SKM-1 (cell line): ENCODE results near the gene SLCO2A1.

ENCODE experiments used
- DNase-seq: peaks from one replicate; lab custom pipeline; 2025; ENCODE audit not compliant: unreplicated experiment; lab: John Stamatoyannopoulos, UW

Gene SLCO2A1

DNA sequence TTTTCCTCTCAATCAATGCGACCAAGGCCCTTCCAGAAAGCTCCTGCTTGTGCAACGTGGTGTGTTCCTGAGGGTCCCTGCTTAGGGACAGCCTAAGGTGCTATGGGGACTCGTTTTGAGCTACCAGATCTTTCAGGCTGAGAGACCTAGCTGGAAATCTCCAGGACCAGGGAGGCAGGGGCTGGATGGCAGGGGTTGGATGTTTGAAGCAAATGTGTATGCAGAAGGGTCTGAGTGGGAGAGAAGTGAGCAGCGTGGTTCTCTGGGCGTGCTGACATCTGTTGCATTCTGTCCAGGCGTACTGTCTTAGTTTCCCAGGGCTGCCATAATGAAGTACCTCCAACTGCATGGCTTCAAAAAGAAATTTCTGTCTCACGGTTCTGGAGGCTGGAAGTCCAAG, 31.7 kb upstream of the SLCO2A1 start:
- no peak for DNase-seq

DNA sequence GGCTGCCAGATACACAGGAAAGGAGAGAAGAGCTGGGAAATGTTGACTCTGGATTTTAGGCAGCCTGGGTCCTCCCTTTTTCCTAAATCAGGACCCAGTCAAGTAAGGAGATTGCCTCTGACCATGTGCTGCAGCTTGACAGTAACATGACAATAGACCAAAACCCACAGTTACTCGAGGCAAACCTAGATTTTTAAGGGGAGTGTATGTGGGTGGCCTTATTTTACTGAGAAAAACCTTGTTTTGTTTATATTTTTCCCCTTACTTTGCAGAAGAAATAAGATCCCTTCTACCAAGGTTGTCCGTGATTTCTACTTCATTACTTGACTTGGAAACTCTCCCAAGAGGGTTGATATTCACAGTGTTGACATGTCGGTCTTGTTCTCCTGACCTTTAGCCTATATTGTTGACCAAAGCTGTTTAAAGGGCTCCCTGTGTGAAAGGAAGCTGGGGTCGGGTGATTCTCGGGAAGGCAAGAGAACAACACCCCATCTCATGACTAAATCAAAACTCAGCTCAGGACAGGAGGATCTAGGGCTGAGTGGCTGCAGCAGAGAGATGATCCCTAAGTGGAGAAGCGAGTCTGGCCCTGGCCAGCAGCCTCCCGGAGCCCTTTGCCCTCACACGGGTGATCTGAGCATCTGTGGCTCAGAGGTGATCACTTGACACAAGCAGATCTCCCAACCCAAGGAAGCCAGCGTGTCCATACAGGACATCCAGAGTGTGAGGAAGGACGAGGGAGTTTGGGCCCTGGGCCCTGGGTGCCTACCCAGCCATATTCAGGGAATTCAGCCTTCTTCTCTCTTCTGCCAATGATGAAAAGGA, 31.0 kb upstream of the SLCO2A1 start:
- DNase-seq: no peak

DNA sequence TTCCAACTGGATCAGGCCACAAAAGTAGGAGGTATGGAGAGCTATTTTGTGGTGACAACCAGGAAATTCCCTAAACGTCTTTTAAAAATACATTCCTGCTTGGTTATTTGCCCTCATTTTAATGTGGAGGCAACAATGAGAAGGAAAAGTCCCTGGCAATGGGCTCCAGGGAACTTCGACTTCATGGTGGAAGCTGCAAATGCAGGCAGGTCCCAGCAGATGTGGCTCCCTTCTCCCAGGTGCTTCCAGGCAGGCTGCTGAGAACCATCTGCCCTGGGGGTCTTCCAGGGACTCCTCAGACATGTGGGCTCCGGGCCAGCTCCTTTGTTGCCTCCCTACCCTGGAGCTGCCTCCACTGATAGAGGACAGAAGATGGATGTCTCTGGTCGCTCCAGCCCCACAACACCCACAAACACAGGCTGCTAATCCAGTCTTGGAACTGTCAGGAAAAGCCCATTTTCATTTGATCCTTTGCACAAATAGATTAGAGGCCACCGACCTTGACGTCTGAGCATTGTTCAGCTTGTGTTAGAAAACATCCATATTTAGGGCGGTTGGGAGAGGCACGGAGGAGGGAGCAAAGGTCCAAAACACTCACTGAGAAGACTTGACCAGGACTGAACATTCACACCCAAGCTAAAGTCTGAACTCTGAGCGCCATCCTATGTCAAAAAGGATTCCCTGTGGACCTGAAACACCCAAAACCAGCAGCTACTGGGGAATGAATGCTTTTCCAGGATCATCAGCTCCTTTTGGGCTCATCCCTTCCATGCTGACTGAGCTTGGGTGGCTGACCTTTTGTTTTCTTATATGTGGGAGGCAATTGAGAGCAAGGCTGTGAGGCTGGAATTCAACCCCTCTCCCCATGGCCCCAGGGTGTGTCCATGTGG, 30.2 kb upstream of the SLCO2A1 start:
- no peak for DNase-seq

DNA sequence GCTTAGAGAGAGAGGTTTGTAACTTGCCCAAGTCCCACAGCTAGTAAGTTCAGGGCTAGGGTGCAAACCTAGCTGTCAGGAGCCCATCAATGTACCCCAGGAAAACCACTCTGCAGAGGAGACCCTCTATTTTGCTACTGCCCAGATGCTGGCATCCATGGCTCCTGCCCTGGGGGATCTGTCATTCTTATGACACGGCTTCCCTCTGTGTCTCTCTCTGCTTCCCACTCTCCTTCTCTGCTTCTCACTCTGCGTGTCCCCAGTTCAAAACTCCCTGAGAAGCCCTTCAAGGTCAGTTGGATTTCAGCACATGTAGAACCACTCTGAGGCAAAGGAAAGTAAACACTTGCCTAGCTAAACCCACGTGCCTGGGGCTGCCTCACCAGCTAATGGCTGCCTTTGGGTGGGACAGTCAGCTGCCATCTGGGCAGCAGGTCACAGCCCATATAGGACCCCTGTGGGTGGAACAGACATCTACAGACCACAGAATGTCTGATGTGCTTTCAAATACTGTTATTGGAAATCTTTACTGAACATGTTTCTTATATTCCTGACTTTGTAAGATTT, 29.4 kb upstream of the SLCO2A1 start:
- DNase-seq: no peak

DNA sequence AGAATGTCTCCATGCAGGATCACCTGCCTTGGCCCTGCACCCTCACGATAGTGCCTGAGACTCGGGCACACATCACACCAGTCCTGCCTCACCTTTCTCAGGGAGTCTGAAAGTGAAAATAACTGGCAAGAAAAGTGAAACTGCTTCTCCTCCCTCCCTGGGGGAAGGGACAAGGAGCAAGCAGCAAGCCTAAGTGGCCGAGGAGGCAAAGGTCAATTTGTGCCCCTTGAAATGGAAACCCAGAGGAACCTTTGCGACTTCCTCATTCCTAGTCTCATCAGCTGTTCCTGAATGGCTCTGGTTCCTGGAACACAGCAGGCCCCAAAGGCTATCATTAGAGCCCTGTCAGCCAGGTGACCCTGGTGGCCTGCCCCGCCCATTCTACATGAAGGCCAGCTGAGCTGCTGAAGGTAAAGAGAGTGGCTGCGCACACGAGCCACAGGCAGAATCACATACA, 28.0 kb upstream of the SLCO2A1 start:
- no peak for DNase-seq

DNA sequence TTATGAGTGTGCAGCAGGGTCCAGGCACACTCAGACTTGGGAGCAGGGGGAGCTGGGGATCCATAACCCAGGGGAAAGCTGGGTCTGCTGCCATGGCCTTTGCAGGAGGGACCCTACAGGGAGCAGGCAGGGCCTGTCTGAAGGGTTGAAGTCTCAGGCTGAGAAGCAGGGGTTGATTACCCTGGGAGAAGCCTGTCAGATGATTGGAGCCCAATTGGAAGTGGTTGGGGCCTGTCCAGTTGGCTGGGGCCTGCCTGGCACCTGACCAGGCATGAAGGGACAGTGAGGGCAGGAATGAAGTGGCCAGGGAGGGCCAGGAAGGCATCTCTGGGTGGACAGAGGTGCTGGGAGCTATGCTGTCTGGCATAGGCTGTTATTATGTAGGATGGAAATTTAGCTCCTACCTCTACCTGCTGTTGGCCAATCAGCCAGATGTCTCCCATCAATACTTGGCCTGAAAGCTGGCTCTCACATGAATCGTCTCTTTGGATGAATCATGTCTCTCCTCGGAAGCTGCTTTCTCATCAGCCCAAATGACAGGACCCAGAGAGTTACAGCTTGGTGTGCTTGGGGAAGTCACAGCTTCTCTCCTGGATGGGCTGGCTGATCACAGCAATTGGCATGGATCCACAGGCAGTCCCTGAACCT, 27.4 kb upstream of the SLCO2A1 start:
- no peak for DNase-seq

DNA sequence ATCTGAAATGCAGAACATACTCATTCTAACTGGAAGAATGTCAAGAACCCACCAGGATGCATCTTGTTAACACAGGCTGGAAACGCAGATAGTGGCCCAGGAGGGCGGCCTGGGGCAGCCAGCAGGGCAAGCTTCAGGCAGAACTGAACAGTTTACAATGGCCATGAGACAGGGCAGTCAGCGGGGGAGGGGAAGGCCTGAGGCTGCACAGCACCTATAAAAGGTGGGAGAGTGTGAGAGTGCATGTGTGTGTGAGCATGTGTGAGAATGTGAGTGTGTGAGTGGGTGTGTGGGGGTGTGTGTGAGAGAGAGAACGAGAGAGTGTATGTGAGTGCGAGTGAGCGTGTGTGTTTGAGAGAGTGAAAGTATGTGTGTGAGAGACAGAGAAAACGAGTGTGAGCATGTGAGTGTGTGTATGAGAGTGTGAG, 26.8 kb upstream of the SLCO2A1 start:
- DNase-seq: no peak

DNA sequence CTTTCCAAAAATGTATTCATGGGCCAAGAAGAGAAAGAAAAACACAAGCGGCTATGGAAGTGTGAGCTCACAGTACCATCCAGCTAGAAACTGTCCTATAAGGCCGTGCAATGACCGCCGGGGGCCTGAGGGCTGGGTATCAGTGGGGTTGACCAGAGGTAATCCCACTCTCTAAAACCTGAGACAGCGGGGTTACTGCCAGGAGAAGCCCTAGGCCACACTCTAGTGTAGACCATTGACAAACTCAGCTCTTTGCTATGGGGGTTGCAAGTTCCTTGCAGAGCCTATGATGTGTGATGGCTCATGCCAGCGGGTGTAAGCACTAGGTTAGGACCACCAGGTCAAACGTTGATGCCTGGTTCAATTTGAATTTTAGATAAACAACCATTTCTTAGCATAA, 25.9 kb upstream of the SLCO2A1 start:
- no peak for DNase-seq

DNA sequence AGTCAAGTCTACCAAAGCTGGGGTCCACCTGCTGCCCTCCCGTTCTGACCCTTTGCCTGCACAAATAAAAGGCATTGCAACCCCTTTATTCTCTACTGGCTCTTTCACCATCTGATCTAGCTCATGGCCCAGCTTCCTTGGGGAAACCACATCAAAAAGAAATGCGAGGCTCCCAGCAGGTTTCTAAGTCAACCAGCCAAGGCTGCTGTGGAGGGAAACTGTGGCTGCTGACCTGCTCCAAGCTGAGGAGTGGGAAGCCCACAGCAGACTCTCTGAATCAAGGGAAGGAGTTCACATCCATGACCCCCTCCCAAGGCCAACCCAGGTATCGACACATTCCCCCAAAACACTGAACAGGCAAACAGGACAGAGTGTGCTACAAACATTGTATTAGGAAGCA, 25.2 kb upstream of the SLCO2A1 start:
- DNase-seq: no peak

DNA sequence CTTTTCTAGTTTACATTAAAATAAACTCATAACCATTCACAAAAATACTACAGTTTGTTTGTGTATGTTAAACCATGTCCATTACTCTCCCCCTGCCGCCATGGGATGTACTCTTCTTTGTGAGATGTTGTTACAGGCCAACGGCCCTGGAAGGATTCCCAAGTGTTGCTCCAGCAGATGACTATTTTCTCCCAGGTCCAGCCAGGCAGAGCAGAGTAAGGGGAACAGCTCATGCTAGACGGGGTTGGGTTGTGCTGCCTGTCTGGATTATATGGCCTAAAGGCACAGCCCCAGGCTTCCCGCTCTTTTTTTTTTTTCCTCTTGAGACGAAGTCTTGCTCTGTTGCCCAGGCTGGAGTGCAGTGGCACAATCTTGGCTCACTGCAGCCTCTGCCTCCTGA, 24.5 kb upstream of the SLCO2A1 start:
- DNase-seq: no peak

DNA sequence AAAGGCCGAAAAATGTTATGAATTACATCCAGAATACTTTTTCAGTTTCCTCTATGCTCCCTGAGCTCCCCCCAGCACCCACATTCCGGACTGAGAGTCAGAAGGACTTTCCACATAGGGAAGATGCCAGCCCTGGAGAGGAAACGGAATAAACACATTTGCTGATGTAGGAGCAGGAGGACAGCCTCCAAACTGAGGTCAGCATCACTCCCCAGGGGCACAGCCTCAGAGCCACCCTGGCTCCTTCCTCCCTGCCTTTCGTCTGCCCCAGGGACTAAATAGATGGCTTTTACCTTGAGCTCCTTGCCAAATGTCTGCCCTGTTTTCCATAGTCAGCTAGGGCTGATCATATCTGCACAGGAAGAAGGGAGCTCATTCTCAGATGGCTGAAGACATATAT, 22.6 kb upstream of the SLCO2A1 start:
- no peak for DNase-seq

DNA sequence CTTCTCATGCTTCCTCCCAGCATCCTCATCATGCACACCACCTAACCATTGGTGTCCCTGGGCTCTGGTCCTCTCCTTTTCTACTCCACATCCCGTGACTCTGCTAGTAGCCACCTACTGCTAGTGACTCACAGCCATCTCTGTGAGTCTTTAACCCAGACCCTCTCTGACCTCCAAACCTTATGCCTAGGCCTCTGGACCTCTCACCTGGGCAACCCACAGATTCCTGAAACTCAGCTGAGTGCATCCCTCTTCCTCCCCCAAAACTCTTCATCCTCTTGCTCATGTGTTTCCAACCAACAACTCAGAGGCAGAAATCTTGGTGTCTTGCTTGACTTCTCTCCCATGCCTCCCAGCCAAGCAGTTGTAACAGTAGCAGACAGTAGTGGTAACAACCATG, 20.0 kb upstream of the SLCO2A1 start:
- no peak for DNase-seq

DNA sequence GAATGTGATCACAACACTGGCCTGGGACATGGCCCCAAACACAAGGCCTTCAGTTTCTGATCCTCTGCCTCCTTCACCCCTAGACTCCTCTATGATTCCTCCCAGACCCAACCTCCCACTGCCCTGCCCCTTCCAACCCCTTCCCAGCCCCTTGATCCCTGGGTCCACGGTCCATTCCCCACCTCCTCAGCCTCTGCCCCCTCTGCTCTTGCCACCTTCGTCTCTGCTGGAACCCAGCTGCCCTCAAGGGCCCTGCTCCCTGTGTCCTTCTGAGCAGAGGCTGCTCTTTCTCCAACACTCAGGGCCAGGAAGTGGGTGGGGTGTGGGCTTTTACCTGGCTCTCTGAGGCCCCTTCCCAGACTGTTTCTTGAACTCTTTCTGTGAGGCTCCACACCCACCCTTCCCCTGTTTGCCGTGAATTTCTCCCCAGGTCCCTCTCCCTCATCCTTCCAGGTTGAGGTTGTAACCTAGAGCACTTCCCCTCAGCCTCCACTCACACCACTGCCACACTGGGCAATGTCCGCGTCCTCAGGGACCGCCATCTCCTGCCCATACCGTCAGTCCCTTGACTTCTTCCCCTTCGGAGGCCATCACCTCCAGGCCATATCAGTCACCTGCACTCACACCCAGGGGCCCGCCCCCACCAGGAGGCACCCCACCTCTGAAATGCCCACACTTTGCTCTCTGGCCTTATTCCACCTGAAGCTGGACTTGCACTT, 18.7 kb upstream of the SLCO2A1 start:
- DNase-seq: no peak

DNA sequence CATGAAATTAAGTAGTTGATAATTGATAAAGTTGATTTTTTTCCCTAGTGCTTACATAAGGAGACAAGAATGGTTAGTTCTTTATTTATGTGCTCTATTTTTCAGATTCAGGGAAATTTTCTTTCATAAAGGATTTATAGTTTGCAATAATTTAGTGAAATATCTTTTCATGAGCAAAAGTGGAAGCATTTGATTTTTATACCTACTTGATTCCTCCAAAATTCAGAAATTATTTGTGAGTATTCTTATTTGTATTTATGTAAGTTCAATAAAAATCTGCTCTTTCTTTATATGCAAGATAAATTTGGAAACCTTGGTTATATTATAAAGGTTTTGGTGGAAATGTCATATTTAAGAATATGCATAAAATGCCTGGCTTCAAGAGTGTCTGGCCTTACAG, 14.7 kb upstream of the SLCO2A1 start:
- no peak for DNase-seq

DNA sequence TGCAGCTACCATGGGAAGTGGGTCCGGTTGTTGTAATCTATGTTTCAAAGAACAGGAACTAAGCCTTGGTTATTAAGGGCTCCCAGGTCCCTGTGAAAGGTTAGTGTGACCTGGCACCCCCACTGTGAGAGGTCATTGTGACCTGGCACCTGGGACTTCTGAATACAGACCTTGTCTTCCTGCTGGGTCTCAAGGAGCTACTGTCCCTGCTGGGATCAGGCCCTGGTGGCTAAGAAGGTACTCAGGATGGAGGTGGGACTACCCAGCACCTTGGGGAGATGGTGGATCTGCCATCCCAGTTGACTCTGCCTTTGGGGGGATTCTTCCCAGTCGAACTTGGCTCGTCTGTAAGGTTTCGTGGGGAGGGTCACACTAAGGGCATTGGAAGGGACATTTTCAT, 10.3 kb upstream of the SLCO2A1 start:
- no peak for DNase-seq

DNA sequence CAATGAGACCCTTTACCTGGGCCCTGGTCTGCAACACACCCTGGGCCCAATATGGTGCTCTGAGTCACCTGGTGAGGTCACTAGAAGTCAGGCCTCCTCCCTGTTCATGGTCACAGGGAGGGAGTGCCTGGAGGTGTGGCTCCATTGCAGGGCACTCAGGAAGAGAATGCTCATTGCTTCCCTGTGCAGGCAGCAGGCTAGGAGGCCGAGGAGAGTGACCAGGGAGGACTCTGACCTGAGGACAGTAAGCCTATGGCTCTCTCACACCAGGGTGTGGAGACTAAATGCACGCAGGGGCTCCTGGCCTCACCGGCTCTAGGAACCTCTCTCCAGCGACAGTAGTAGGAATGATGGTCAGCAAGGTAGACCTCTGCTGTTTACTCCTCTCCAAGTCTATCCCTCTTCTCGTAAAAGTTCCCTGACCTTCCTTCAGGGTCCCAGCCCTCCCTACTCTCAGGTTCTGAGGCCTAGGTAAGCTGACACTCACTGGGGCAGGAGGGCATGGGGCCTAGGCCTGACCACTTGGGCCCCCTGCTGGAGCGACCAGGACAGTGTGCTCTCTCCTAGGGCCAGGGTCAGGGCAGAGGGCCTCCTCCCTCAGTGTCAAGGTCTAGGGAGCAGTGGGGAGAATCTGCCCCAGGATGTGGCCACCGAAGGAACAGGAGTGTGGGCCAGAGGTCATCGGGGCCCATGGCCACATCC, 9.6 kb upstream of the SLCO2A1 start:
- DNase-seq: no peak

DNA sequence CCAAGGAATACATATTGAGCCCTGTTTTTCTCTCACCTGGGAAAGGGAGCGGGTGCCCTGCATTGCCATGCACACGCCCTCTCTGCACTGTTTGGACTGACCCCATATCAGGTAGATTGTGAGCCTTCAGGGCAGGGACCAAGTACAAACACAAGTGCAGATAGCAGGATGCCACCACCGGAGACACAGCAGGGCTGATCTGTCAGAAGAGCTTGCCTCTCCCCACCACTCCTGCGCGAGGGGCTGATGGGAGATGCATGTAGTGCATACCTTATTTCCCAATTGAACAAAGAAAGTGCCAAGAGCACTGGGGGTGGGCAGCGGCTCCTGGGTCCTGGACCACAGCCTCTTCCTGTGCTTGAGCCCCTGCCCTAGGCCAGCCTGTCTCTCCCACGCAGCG, 9.0 kb upstream of the SLCO2A1 start:
- DNase-seq: no peak

DNA sequence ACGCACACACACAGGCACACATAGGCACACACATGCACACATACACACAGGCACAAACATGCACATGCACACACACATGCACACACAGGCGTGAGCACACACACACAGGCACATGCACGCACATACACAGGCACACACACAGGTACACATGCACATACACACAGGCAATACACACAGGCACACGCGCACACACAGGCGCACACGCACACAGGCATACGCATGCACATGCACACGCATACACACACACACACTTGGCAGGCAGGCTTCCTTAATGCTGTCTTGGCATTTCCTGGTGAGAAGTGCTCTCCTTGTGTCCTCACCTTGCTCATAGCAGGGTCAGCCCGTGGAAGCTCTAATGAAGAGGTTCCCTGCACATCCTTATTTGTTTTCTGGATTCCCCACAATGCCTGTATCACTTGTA, 8.4 kb upstream of the SLCO2A1 start:
- no peak for DNase-seq

DNA sequence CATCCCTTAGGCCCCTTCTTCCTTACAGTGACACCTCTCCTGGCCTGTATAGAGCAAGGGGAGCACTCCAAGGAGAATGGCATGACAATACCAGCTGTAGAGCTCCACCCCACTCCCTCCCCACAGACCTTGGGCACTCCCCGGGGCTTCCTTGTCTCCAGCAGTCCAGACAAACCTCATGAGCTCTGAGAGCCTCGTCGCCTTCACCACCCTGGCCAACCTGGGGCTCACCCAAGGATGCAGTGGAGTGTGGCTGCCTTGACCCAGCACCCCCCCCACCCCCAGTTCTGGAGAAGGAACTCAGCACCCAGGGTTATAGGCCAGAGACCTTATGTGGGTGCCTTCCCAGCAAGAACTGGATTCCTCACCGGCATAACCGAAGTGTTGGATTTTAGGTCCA, 7.4 kb upstream of the SLCO2A1 start:
- no peak for DNase-seq

DNA sequence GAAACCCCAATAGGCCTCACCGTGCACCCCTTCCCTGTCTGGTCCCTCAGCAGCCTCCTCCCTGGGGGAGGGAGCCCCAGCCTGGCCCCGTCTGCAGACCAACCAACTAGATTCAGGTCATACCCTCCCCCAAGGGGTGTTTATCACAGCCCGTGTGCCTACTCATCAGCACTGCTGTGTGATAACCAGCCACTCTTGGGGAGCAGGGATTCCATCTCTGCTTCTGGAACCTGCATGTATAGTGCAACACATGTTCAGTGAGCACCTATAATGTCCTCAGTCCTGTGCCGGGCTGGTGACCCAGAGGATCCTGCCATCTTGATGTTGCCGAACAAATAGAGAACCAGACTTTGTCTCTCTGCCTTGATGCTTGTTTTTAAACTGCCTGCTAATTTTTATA, 6.6 kb upstream of the SLCO2A1 start:
- DNase-seq: no peak
